Keratinocyte (primary cell): Measurements from ENCODE around the gene RNPEP. TPM values are rescaled to one million over a fixed set of nuclear protein-coding genes. Genes with fewer than 3 reads are reported as not detected.

Source experiments
- DNase-seq: peaks from one replicate; pipeline ENCODE4 v3.0.0-alpha.2; 2011; ENCODE audit warnings: low read depth, missing footprints, low spot score
- FAIRE-seq: peaks from 2 replicates; lab custom pipeline; 2011; peaks lifted over from hg19 to GRCh38; lab: Jason Lieb, UNC
- H2AFZ ChIP-seq: 2 replicates; pipeline ENCODE4 v1.6.0; 2012; ENCODE audit warnings: low read length, control low read depth, inconsistent platforms; ENCODE audit not compliant: control insufficient read depth
- H3K27ac ChIP-seq: 2 replicates; pipeline ENCODE4 v1.5.1; 2011; ENCODE audit warnings: low read length; ENCODE audit not compliant: control insufficient read depth, insufficient read depth
- H3K27me3 ChIP-seq: 3 replicates; pipeline ENCODE4 v1.6.0; 2011; ENCODE audit warnings: low read length; ENCODE audit not compliant: control insufficient read depth, insufficient read depth; ENCODE audit errors: extremely low read depth
- H3K36me3 ChIP-seq, 2 experiments: 2 replicates in 1 of 2; 3 replicates in 1 of 2; pipeline ENCODE4 v1.5.1; 2011; ENCODE audit warnings: low read length in 2 of 2, mild to moderate bottlenecking in 1 of 2; ENCODE audit not compliant: control insufficient read depth in 2 of 2, insufficient read depth in 2 of 2; ENCODE audit errors: extremely low read depth in 1 of 2
- H3K4me1 ChIP-seq: 3 replicates; pipeline ENCODE4 v1.5.1; 2011; ENCODE audit warnings: low read length; ENCODE audit not compliant: control insufficient read depth, insufficient read depth; ENCODE audit errors: extremely low read depth
- H3K4me2 ChIP-seq: 3 replicates; pipeline ENCODE4 v1.6.0; 2011; ENCODE audit warnings: low read depth, low read length; ENCODE audit not compliant: control insufficient read depth, insufficient read depth; ENCODE audit errors: extremely low read depth
- H3K4me3 ChIP-seq, 3 experiments: fragments of 200-600 bp in 1 of 3; sonication (generic) in 1 of 3; 2 replicates in 2 of 3; 3 replicates in 1 of 3; pipeline ENCODE4 v1.5.1; 2011 to 2016; ENCODE audit warnings: low read length in 3 of 3, mild to moderate bottlenecking in 3 of 3, control low read depth in 2 of 3, inconsistent platforms in 1 of 3, low read depth in 1 of 3, mixed read lengths in 1 of 3, mixed run types in 1 of 3, moderate library complexity in 1 of 3; ENCODE audit not compliant: control insufficient read depth in 2 of 3, insufficient read depth in 2 of 3; ENCODE audit errors: extremely low read depth in 1 of 3
- H3K79me2 ChIP-seq: 2 replicates; pipeline ENCODE4 v1.6.0; 2012; ENCODE audit warnings: low read length; ENCODE audit not compliant: control insufficient read depth, insufficient read depth
- H3K9ac ChIP-seq: 3 replicates; pipeline ENCODE4 v1.6.0; 2011; ENCODE audit warnings: low read length; ENCODE audit not compliant: control insufficient read depth, insufficient read depth; ENCODE audit errors: extremely low read depth
- H3K9me1 ChIP-seq: 3 replicates; pipeline ENCODE4 v1.6.0; 2011; ENCODE audit warnings: low read length; ENCODE audit not compliant: control insufficient read depth, insufficient read depth; ENCODE audit errors: extremely low read depth
- H3K9me3 ChIP-seq: 2 replicates; pipeline ENCODE4 v1.5.1; 2012; ENCODE audit warnings: low read depth, low read length; ENCODE audit not compliant: control insufficient read depth
- H4K20me1 ChIP-seq: 3 replicates; pipeline ENCODE4 v1.6.0; 2011; ENCODE audit warnings: low read length; ENCODE audit not compliant: control insufficient read depth, insufficient read depth; ENCODE audit errors: extremely low read depth
- CTCF ChIP-seq, 3 experiments: IDR thresholded peaks in 1 of 3; conservative IDR thresholded peaks in 1 of 3; optimal IDR thresholded peaks in 1 of 3; 2 replicates in 2 of 3; 3 replicates in 1 of 3; pipeline versions ENCODE3 to v1.5.1; 2011; ENCODE audit warnings: low read length in 3 of 3, mild to moderate bottlenecking in 3 of 3, moderate library complexity in 2 of 3, control low read depth in 1 of 3, inconsistent platforms in 1 of 3; ENCODE audit not compliant: insufficient read depth in 2 of 3; ENCODE audit errors: extremely low read depth in 1 of 3
- EZH2 ChIP-seq: IDR thresholded peaks from one replicate; pipeline ENCODE4 v1.6.1; 2012; ENCODE audit warnings: inconsistent platforms, mild to moderate bottlenecking, low read length, moderate library complexity
- dilution Hi-C: fragments of 300-500 bp; cut with MboI; formaldehyde crosslinking; loops from one replicate; pipeline ENCODE4 v1.7.0; 2020; ENCODE audit warnings: low sequenced_read_pairs; ENCODE audit not compliant: extremely low pct_ligation_motif_present
- polyA plus RNA-seq, 5 experiments: library from polyadenylated mRNA; depleted of rRNA in 3 of 5; stranded (reverse) in 3 of 5; stranded (forward) in 1 of 5; unstranded in 1 of 5; fragments of >200 nt; gene quantifications; 1 replicate in 1 of 5; 2 replicates in 3 of 5; 3 replicates in 1 of 5; pipeline versions ENCODE4 v1.2.1 to v1.2.3, GENCODE V29; 2011 to 2012; ENCODE audit warnings: missing spikeins in 2 of 5, low read depth in 1 of 5, low replicate concordance in 1 of 5

RNPEP gene
- polyA plus RNA-seq, 1 donor (not counting 4 experiments of a cell fraction or from before 2014, with no cell fraction given) = 63.0 TPM

GRCh38 chr1:202016811-202017748 lies 34.6 kb downstream of the RNPEP start:
- Histone ChIP-seq H3K27ac (no peak overlapping the region), H4K20me1 (no peaks in the 10 kb centered on the region), H3K79me2 (no peaks in the 10 kb centered on the region), H3K4me3 (no peak overlapping the region), H2AFZ (no peak overlapping the region), H3K36me3 (no peaks in the 10 kb centered on the region), H3K9ac (no peak overlapping the region), H3K9me3 (no peaks in the 10 kb centered on the region), H3K9me1 (peaks cover 4% of the 10 kb centered on the region), H3K4me1 (peaks cover 13% of the 10 kb centered on the region), H3K27me3 (no peaks in the 10 kb centered on the region), H3K4me2 (no peak overlapping the region)
- dilution Hi-C loops = no loop called here
- TF ChIP-seq CTCF (optimal IDR thresholded peaks at IDR 0.05 in 1 of 3, IDR thresholded peaks at IDR 0.05 in 1 of 3, conservative IDR thresholded peaks at IDR 0.05 in 1 of 3; ENCODE audit: extremely low read depth in 1 of 3, insufficient read depth in 2 of 3, low read length in 3 of 3) (no peak), EZH2 (no peak)
- DNase-seq (no peak), FAIRE-seq (no peak)

- FAIRE-seq = no peak
- no peak overlapping the region for H3K4me3 ChIP-seq
- TF ChIP-seq CTCF (optimal IDR thresholded peaks at IDR 0.05 in 1 of 3, IDR thresholded peaks at IDR 0.05 in 1 of 3, conservative IDR thresholded peaks at IDR 0.05 in 1 of 3; ENCODE audit: extremely low read depth in 1 of 3, insufficient read depth in 2 of 3, low read length in 3 of 3) (no peak), EZH2 (no peak)
- H3K9me1 ChIP-seq = peaks cover 4% of the 10 kb centered on the region
- H3K36me3 ChIP-seq = no peaks in the 10 kb centered on the region
- no peak overlapping the region for H3K27ac ChIP-seq
- no peaks in the 10 kb centered on the region for H3K9me3 ChIP-seq
- H3K9ac ChIP-seq = no peak overlapping the region
- H3K4me2 ChIP-seq = peak overlapping the region; percentile 37
- DNase-seq = no peak
- no peak overlapping the region for H2AFZ ChIP-seq
- peaks cover 21% of the 10 kb centered on the region for H3K4me1 ChIP-seq
- H4K20me1 ChIP-seq = no peaks in the 10 kb centered on the region
- H3K27me3 ChIP-seq = no peaks in the 10 kb centered on the region
- H3K79me2 ChIP-seq = no peaks in the 10 kb centered on the region
- dilution Hi-C loops = no loop called here
These were observed 35.5 kb downstream of the RNPEP start for GRCh38 chr1:202017749-202018467.
